HG02943 (cell line): ENCODE results near the gene ALDH3A1.

Experiments
- ATAC-seq: cut with Tn5 transposase; IDR thresholded peaks from one replicate; pipeline ENCODE4 v1.9.1; 2021; ENCODE audit warnings: mild to moderate bottlenecking, low read depth, moderate library complexity; ENCODE audit not compliant: unreplicated experiment

Gene ALDH3A1

DNA sequence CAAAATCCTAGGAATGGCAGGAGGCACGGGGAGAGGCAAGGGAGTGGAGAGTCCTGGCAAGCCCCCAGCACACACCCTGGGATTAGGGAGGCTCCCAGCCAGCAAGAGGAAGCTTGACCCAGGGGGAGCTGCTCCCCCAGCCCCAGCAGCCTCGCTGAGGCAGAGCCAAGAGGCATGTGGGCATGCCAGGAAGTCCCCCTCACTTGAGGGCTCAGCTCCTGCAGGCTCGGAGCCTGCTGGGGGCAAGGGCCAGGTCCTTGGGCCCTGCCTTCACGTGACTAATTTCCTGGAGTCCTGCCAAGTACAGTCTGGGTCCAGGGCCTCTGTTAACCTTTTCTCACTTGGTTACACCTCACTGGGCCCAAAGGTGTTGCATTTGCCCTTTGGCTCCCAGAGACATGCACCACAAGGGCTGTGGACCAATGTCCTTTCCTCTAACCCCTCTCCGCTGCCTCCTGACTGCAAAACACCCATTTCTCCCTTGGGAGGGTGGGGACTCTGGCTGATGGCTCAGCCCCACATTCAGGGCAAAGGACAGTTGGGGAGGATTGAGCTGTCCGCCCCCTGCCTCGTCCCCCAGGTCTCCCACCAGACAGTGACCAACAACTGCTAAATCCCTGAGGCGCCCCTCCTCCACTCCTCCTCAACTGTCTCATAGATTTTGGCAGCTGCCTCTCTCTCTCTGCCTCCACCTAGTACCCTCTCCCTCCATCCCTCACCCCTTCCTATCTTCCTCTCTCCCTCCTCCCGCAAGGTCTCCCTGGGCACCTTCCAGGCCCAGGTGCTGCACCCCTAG lies 27.3 kb downstream of the ALDH3A1 start:
- ATAC-seq, result no peak

DNA sequence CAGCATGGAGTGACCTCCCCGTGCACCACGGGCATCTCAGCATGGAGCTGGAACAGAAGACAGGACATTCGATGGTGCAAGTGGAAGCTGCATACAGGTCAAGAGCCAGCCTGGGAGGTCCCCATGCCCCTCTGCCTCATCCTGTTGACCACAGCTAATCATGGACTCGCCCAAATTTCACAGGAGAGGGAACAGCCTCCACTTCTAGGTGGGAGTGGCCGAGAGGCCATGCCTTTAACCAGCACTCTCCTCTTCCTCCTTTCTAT lies 28.0 kb downstream of the ALDH3A1 start:
- no peak for ATAC-seq

DNA sequence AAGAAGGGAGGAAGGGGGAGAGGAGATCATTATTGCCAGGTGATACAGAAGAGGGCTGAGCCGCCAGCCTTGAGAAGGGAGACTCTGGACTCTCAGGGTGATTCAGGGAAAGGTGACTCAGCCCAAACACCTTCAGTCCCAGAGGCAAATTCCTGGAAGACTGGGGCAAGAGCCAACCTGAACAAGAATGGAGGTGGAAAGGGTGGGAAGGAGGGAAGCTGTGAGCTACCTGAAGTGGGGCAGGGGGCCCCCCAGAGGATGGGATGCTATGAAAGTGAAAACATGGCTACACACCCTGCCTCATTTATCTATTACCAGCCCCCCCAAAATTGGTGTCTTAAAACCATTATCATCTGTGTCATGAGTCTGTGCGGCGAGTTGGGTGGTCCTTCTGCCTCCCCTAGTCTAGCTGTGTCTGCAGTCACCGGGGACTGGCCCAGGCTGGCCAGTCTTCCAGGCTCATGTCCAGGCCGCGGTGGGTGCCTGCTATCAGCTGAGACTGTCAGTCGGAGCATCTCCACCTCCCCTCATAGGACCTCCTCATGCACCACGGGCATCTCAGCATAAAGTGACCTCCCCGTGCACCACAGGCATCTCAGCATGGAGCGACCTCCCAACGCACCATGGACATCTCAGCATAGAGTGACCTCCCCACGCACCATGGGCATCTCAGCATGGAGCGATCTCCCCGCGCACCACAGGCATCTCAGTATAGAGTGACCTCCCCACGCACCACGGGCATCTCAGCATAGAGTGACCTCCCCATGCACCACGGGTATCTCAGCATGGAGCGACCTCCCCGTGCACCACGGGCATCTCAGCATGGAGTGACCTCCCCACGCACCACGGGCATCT lies 28.5 kb downstream of the ALDH3A1 start:
- ATAC-seq, result no peak

DNA sequence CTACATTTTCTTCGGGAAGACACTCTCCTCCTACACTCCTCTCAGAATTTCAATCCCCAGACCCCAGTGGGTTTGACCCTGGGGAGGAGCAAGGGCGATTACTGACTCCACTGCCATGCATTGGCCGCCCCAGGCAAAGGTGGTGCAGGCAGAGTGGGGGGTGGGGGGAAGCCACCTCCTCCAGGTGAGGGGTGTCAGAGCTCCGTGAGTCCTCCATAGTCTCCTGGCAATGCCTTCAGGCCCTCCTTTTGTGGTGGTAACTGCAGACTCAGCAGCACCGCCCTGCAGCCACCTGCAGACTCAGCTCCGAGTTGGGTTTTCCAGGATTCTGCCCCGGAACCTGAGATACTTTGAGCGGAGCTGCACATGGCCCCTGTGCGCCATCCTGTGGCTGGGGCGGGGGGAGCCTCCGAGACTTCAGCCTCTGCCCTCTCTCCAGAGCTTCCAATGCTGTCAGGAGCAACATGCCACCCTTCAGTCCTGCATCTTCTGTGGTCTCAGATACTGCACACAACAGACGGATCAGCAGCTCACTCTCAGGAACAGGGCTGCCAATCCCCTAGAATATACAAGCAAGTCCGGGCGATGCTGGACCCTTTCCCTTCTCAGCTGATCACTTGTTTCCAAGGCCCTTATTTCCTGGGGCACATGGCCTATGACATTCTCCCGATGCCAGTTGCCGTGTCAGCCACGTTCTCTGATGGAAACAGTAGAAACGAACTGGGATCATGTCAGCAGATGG lies 29.3 kb downstream of the ALDH3A1 start:
- no peak for ATAC-seq

DNA sequence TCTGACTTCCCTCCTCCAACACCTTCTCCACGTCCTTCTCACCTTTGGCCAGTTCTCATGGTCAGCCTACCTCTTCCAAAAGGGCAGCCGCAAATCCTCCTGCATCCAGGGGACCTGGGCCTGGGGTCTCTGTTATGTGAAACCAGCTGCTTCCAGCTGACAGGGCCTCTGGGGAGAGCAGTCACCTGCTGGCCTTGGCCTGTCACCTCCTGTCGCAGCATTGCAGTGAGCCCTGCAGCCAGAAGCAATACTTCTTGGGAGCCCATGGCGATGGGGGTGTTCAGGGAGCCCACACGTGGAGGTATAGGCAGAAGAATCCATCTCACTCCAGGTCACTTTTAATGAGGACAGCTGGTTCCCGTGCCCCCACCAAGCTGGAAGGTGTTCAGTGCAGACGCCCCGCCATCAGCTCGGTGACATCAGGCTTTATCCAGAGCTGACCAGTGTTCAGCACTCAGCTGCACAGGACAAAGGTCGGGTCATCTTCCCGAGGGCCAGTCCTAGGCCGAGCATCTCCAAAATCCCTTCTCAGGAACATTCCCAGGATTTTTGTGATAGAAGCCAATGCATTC lies 30.0 kb downstream of the ALDH3A1 start:
- no peak for ATAC-seq

DNA sequence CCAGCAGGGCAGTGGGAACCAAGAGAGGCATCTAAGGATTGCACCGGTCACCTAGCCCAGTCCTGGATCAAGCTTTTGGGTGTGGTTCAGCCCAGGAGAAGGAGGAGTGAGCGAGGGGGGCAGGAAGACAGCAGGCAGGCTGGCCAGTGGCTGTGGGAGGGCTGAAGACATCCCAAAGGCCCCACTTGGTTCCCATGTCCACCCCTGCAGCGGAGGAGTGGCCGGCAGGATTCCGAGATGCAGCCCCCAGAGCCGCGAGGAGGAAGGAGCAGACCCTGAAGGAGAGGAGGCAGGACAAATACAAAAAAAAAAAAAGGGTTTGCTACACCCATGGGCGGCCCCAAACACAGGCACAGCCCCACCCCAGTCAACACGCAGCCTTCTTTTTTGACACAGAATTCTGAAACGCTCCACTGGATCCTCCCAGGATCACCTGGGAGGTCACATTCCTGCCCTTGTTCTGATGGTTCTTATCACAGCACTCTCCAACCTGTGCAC lies 30.6 kb downstream of the ALDH3A1 start:
- no peak for ATAC-seq

DNA sequence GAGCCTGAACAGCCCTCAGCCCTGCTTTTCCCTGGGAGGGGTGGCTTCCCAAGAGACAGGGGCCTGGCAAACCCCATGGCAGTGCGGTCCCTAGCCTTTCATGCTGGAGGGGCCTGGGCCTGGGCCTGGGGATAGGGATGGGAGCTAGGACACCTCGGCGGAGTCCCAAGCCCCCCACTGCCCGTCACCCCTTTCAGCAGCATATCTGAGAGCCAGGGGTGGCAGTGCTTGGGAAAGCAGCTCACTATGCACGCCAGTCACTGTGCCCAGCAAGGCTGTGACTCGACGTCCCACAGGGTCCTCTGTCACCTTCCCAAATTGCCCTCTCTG lies 31.1 kb downstream of the ALDH3A1 start:
- ATAC-seq, result no peak

DNA sequence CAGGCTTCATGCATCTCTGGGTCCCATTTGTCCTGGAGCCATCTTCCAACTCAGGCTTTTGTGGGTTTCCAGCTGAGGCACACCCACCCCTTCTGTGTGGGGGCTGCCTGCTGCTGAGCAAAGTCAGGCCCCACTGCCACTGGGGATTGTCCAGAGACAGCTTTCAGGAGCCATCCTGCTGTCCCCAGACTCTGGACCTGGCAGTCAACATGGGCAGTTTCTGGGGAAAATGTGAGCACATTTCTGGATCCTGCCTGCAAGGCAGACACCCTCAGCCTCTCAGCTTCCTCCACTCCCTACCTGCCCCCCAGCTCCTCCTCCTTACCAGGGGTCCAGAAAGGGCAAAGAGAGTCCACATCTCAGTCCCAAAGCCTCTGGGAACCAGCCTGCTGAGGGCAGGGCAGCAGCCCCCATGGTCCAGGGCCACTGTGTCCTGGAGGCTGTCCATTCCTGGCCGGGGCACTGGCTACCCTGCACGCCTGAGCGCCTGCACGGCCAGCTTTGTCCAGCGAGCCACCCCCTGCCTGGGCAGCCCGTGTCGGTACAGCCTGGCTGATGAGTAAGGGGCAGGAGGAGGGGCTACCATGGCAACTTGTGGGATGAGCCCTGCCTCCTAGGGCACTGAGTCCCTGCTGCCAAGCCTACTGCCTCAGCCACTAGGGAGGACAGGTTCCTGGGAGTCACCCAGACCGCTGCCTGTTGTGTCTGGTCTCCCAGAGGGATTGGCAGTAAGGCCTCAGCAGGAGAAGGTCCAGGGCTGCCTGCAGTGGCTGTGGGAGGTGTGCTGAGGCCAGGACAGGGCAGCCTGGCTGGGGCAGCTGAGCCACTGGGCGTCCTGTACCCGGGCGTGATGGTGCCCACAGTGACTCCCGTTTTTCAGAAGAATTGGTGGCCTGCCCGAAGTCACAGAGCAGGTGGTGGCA lies 31.7 kb downstream of the ALDH3A1 start, which contains the start of gene SLC47A2:
Gene SLC47A2, minus strand, starts transcription at position 477 of the 923 bp plus-strand sequence. Its CDS starts 29 bp downstream, at position 448.
- ATAC-seq, result no peak

DNA sequence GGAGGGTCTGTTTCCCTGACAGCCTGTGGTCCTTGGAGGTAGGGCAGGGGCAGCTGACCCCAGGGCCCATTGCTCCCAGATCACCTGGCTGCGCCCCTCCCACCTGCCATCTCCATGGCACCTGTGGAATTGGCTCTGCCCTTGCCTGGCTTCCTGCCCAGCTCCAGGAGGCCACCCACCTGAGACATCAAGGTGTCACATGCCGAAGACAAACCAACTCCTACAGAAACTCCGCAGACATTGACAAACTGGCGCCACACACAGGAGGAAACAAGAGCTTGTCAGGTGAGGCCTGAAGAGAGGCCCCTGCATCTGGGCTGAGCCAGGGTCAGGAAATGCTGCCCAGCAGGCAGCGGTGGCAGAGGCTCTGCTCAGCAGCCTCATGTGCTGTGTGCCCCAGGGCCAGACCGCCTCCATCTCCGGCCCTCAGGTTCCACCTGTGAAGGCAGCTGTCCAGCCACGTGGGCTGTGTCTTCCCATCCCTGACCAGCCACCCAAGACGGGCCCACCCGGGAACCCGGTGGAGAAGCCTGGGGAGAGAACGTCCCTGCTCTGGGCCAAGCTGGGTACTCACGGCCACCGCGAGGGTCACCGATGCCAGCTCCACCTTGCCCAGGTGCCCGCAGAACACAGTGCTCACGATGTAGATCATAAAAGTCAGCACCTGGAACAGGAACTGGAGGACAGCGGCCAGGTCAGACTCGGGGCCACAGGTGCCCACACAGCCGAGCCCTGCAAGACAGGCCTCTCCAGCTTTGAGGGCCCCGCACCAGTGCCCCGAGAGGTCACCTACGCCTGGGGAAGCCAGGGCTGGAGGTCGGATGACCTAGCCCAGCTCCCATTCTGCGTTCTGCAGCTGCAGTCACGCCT lies 33.3 kb downstream of the ALDH3A1 start:
- ATAC-seq, result no peak

DNA sequence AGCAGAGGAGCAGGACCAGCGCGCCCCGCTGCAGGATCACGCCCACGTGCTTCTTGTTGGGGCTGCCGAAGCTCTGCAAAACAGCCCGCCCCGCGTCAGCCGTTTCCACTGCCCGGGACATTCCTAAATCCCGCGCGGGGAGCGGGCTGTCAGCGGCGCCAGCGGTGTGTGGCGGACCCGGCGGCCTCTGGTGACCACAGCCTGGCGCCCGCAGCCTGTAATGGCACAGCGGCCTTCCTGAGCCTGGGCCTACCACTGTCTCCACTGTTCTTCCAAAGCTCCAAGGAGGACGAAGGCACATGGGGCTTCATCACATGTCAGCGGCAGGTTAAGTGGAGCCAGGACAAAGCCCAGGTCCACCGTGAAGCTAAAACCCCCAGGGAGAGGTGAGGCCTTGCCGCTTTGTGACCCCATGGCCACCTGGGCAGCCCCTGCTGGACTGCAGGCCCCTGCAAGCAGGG lies 34.2 kb downstream of the ALDH3A1 start:
- no peak for ATAC-seq

DNA sequence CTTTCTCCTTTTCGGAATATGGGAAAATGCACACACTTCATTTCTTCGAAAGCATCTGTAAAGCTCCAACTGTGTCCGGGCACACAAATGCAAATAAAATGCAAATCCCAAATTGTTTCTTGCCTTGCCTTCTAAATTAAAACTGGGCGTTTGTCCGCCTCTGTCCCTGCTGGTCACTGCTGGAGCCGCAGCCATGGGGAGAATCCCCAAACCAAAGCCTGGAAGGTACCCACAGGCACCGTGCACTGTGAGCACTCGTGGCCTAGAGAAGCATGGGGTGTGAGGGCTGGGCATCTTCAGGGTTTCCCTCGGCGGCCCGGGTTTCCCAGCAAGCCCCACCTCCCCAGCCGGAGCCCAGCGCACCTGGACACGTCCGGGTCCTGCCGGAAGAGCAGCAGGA lies 34.6 kb downstream of the ALDH3A1 start:
- ATAC-seq, result no peak

DNA sequence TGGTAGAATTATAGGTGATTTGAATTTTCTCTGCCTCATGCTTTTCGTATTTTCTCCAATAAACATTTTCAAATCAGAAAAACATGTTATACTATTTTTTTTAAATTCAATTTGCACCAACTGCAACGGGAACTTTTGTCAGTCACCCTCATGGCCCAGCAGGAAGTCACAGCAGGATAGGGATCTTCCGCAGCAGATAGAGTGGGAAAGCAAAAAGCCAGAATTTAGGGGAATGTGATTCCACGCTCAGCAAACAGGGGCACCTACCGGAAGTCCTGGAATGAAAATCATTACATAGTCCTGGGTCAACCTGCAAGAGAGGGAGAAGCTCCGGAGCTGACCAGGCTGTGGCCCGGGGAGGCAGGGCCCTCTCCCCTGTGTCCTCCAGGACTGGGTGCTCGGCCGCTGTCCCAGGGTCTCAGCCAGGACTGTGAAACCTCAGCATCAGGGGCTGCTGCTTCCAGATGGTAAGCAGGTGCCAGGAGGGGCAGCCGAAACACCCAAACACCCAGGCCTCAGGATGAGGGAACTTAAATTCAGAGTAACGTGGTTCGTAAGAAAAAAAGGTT lies 35.6 kb downstream of the ALDH3A1 start:
- no peak for ATAC-seq

DNA sequence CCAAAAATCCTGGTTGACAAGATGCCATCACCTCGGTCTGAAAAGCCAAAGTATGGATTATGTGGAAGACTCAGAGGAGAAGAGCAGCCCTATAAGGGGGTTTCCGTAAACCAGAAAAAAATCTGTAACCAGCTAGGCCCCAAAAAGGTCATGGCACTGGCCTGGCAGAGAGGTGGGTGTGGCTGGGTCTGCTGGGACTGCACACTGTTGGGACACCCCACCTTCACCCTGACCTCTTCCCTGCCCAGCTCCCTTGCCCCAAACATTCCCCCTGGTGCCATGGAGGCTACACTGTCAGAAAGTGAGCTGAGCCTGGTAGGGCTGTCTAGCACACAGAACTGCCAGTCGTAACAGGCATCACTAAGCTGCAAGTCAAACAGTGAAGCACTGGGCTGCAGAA lies 38.3 kb downstream of the ALDH3A1 start:
- no peak for ATAC-seq

DNA sequence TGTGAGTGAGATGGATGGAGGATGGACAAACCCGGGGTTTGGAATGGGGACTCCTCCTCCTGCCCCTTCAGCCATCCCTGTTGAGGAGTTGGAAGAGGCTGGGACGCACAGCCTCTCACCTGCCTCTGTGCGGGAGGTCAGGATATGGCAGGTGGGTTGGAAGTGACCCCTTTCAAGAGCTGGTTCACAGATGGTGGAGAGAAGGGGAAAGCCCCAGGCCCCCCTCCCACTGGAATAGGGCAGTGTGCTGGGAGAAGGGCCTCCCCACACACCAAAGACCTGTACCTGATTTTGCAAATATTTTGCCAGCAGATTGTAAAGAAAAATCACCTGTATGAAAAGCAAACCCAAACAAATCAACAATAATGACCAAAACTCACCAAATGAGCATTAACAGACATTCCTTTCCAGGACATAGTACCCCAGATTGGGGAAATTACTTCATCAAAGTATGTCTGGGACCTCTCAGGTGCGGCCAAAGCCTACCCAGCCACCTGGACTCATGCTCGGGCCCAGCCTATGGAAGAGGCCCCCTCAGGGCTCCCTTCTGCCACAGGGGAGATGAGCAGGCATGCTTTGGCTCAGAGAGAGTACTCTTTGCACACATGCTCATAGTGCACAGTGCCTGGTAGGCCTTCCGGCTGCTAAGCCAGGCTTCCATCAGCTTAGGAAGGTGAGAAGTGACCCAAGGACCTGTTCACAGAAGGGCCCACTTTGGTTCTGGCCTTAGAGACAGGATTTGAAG lies 39.5 kb downstream of the ALDH3A1 start:
- no peak for ATAC-seq

DNA sequence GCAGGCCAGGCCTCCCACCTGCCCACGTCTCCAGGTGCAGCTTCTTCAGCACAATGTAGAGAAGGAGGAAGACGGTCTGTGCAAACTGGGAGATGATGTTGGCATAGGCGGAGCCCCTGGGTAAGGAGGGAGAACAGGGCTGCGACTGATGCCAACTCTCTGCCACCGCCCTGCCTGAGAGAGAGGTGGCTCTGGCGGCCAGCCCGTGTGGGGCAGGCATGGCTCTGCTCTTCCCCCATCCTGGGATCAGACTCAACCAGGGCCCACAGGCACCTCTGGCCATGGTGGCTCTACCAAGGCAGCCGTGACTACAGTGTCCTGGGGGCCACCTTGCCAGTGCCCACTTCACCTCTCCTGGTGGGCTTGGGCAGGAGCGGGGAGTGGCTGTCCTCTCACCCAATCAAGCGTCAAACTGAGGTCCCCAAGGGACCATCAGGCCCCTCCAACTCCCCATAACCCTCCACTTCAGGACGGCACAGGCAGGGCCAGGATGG lies 40.3 kb downstream of the ALDH3A1 start:
- no peak for ATAC-seq

DNA sequence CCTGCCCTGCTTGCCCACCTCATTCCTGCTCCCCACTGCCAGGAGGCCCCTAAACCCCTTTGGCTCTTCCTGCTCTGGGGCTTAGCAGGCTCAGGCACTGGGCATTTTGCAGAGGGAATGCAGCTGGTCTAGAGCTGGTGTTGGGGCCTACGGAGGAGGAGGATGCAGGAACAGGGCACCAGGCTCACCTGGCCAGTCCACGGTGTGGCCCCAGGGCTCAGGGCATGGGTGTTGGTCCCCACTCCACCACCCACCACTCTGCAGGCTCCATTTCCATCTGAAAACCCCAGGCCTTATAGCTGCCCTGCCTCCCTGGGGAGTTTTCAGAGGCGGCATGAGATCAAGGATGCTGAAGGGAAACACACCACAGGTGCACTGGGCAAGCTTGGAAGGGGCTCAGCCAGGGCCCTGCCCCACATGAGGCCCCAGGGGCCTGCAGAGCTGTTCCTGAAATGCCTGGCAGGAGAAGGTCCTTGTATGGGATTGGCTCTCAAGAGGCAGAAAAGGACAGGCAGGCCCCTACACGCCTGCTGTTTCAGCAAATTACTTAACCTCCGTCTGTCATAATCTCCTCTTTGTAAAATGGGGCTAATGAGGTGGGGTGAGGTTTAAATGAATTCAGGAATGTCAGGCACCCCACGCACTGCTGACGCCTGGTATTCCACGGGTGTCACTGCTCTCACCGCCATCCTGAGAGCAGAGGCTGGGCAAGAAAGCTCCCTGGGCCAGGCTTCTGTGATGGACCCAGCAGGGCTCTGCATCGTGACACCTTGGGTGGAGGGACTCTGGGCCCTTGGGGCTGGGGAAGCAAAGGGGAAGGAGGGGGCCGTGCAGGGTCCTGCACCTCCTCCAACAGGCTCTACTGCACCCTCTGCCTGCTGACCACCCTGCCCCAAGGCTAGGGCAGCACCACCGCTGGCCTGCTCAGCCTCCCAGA lies 41.0 kb downstream of the ALDH3A1 start:
- no peak for ATAC-seq
